GM21447 (cell line): ENCODE results near the gene C1orf50.
"Not testable (repeated sequence)": the region's sequence is repeated elsewhere in the genome, so short reads cannot be mapped to it uniquely, and the experiment has no call there.

Experiments
- ATAC-seq: cut with Tn5 transposase; IDR thresholded peaks from one replicate; pipeline ENCODE4 v1.9.1; 2021; ENCODE audit not compliant: unreplicated experiment

Gene C1orf50

GRCh38 chr1:42739753-42740700 is 27.0 kb upstream of the C1orf50 start, which contains the start of gene CLDN19:
TSS of gene CLDN19 (minus strand) at chr1:42740236. CDS start at chr1:42740063, 173 bp downstream.
- no peak for ATAC-seq

DNA sequence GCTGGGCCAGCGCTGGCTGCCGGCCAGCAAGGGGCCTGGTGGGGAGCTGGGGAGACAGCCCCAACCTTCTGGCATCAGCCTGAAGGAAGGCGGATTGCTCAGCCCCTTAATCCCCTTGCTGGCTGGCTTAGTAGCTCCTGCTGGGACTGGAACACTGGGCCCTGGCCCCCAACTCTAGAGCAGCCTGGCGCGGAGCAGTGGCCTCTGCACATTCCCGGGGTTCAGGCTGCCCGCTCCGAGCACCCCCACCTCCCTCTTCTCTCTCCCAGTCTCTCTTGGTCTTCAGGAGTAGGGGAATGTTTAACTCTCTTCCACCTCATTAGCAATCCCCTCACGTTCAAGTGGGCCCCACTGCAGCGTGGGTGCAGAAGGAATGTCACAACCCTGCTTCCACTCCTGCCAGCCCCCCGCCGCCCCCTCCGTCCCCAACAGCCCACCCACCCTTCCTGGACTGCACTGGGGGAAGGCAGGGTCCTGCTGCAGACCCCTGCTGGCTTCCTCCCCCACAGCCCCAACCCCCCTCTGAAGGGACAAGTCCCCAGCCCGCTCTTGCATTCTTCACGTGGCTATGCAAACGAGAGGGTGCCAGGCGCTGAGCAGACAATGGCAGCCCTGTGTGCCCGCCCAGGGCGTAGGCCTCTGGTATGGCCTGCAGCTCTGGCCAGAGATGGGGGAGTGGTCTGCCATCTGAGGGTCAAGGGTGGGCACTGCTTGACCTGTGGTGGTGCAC is 26.0 kb upstream of the C1orf50 start:
- no peak for ATAC-seq

- ATAC-seq: no peak
Measured at GRCh38 chr1:42741706-42742105, 25.3 kb upstream of the C1orf50 start.

- no peak for ATAC-seq
Measured at GRCh38 chr1:42742141-42742540, 24.9 kb upstream of the C1orf50 start.

DNA sequence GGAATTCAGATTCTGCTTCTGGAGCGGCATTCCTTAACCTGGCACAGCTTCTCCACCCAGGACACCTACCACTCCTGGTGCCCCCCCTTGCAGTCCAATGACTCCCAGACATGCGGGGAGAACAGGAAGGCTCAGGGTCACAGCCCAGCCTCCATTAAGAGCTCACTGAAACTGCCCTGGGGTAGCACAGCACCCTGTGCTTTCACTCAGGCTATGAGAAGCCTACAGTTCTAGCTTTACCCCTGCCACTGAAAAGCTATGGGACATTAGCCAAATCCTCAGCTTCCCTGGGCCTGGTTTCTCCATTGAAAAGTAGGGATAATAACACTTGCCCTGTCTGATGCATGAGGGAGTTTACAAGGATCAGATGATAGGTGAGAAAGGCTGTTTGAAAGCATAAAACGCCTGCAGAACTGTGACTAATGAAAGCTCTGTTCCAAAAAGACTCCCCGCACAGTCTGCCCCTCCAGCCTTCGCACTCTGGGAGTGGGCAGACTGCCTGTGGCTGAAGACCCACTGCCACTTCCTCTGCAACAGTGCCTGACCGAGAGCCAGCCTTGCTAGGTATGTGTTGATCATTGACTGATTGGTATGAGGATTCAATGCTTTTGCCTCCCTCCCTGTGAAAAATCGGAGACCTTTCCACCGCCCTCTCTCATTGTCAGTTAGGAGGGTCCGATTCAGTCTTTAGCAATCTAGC is 24.3 kb upstream of the C1orf50 start:
- ATAC-seq: no peak

- no peak for ATAC-seq
Measured at GRCh38 chr1:42743317-42744147, 23.5 kb upstream of the C1orf50 start.

DNA sequence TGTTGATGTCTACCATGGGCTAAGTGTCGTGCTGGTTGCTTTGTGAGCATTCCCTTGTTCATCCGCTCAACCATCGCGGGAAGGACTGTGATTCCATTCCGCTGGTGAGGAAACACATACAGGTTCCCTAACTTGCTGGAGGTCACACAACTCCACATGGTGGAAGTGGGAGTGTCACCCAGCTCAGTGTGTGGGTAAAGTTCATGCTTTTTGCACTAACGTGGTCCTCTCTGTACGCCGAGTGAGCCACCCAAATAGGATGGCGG is 23.0 kb upstream of the C1orf50 start:
- no peak for ATAC-seq

DNA sequence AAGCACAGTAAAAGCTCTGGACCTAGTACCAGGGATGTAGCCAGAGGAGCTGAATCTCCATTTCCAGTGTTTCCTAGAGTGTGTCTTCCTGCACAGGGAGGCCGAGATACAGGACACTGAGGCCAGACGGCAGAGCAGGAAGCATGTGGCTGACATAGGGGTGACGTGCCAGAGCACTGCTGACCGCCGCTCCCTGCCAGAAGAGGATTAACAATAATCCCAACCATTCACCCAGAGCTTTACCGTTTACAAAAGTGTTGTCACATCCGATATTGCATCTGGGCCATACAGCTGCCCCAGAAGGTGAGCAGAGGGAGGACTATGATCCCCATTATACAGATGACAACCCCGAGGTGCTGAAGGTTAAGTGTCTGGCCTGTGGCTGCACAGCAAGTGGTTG is 21.2 kb upstream of the C1orf50 start:
- no peak for ATAC-seq

DNA sequence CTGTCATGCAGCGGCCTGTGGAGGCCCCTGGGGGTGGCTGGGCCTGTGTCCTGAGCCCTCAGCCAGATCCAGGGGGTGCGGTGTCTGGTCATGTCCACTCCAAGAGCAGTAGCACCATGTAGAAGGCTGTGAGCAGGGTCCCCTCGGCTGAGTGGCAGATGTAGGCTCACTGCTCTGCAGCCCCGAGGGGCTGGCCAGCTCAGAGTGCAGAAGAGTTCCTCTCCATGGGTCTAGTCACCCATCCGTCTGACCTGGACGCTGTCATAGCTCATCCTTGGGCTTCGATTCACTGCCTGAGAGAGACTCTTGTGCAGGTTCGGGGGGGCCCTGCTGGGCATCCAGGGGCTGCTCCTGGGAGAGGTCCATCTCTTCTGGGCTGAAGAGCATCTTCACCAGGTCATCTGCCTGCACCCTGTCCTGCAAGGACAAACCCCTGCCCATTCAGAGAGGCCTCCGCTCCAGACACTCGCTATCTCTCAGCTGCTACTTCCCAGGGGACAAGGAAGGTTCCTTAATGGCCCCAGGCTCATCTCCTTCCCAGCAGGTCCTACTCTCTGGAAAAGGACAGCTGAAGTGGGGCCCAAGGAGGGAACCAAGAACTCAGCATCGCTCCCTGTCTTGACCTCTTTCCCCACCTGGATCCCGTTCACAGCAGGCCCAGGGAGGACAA is 20.5 kb upstream of the C1orf50 start:
- ATAC-seq: no peak

GRCh38 chr1:42747125-42747524 is 19.9 kb upstream of the C1orf50 start:
- ATAC-seq: no peak

DNA sequence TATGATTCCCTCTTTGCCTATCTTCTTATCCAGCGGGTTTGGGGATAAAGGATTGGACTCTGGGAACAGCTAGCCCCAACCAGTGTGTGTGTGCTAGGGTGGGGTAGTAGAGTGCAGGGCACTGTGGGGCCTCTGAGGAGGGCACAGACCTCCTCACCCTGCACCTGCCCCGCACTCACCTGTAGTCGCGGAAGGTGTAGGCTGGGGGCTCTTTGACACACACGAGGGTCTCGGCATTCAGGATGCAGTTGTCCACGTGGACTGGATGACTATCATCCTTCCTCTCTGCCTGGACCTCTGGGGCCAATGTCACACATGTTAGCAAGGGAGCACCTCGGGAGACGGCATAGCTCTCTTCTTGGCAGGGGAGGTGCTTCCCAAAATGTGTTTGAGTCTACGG is 19.0 kb upstream of the C1orf50 start:
- no peak for ATAC-seq

GRCh38 chr1:42748461-42749410 is 18.3 kb upstream of the C1orf50 start:
- no peak for ATAC-seq

- no peak for ATAC-seq
Measured at GRCh38 chr1:42750041-42750440, 17.0 kb upstream of the C1orf50 start.

GRCh38 chr1:42751511-42752070 is 15.5 kb upstream of the C1orf50 start:
- not testable (repeated sequence) for ATAC-seq

GRCh38 chr1:42752284-42752683 is 14.8 kb upstream of the C1orf50 start:
- ATAC-seq: no peak

GRCh38 chr1:42753070-42753469 is 14.0 kb upstream of the C1orf50 start:
- ATAC-seq: no peak

- ATAC-seq: no peak
Measured at GRCh38 chr1:42756956-42757891, 9.8 kb upstream of the C1orf50 start.

DNA sequence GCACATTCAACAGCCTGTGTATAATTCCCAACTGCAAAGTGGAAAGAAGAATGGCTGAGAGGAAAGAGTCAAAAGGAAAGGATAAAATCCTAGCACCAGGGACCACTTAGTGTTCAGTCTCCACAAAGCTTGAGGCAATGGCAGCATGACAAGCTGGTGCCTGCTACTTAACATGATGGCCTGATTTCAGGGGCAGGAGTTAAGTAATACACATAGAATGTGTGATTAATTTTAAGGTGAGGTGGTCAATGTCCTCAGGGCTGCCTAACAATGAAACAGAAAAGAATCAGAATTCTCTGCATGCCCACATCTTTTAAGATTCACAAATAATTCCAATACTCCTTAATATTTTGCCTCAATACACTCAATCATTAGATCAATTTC is 9.2 kb upstream of the C1orf50 start:
- ATAC-seq: no peak
